HCT116 (cell line): ENCODE results near the gene CALCOCO1. TPM values are rescaled to one million over a fixed set of nuclear protein-coding genes. Genes with fewer than 3 reads are reported as not detected.

Experiments used
- ATAC-seq: fragments of 200-7000 bp; cut with Tn5 transposase; 2 replicates; pipeline ENCODE4 v1.9.1; 2020; ENCODE audit warnings: mild to moderate bottlenecking, moderate library complexity
- BruUV-seq: library from RNA; stranded (reverse); fragments of 400-500 nt; replicated peaks from 2 replicates; lab custom pipeline; 2021; lab: Mats Ljungman, UMichigan
- CTCF ChIA-PET: fragments of 300-600 bp; sonication (Branson Sonifier 250); formaldehyde crosslinking; loops from one replicate; lab custom pipeline; 2021; ENCODE audit warnings: antibody characterized with exemption; lab: Charles Lee
- POLR2A ChIA-PET: fragments of 300-600, 350-600 bp; sonication (Branson Sonifier 250); formaldehyde crosslinking; loops from one replicate; lab custom pipeline; 2021; ENCODE audit warnings: antibody characterized with exemption; lab: Charles Lee
- RAD21 ChIA-PET, 2 experiments: fragments of 300-600 bp; sonication (Branson Sonifier 250); formaldehyde crosslinking; loops; one replicate each; lab custom pipeline; 2023; ENCODE audit warnings: low total read pairs in 2 of 2; ENCODE audit not compliant: uncharacterized antibody in 2 of 2, unreplicated experiment in 2 of 2, low non-redundant PET in 1 of 2; lab: Charles Lee
- DNase-seq: peaks from one replicate; pipeline ENCODE4 v3.0.0-alpha.2; 2010; ENCODE audit warnings: low read depth, low spot score
- H2AFZ ChIP-seq: fragments of 200-600 bp; shearing (Covaris generic), sonication (generic); 2 replicates; pipeline ENCODE4 v1.6.1; 2017; ENCODE audit warnings: low read depth, mixed run types, mixed read lengths, antibody characterized with exemption, low read length; ENCODE audit not compliant: poor library complexity, severe bottlenecking
- H3K27ac ChIP-seq: 2 replicates; pipeline ENCODE4 v1.5.1; 2012; ENCODE audit warnings: low read depth, low read length
- H3K27me3 ChIP-seq: fragments of 200-600 bp; sonication (generic); 2 replicates; pipeline ENCODE4 v1.6.1; 2016; ENCODE audit warnings: mixed run types, low read length, mixed read lengths; ENCODE audit not compliant: insufficient read depth
- H3K36me3 ChIP-seq, 2 experiments: fragments of 200-500 bp in 1 of 2; fragments of 200-600 bp in 1 of 2; sonication (Bioruptor generic) in 1 of 2; sonication (generic) in 1 of 2; 2 replicates each; pipeline versions ENCODE4 v1.5.1 to v1.6.1; 2014 to 2016; ENCODE audit warnings: low read length in 2 of 2, inconsistent platforms in 1 of 2, mixed read lengths in 1 of 2, mixed run types in 1 of 2; ENCODE audit not compliant: insufficient read depth in 2 of 2, control insufficient read depth in 1 of 2
- H3K4me1 ChIP-seq, 2 experiments: fragments of 200-600 bp in 1 of 2; sonication (generic) in 1 of 2; 2 replicates each; pipeline versions ENCODE4 v1.5.1 to v1.6.1; 2012 to 2017; ENCODE audit warnings: low read length in 2 of 2, inconsistent platforms in 1 of 2, mild to moderate bottlenecking in 1 of 2, mixed read lengths in 1 of 2, mixed run types in 1 of 2, moderate library complexity in 1 of 2; ENCODE audit not compliant: insufficient read depth in 2 of 2, control insufficient read depth in 1 of 2
- H3K4me2 ChIP-seq: fragments of 200-600 bp; sonication (generic); 2 replicates; pipeline ENCODE4 v1.6.1; 2017; ENCODE audit warnings: mixed run types, low read length, mixed read lengths
- H3K4me3 ChIP-seq, 2 experiments: fragments of 200-600 bp in 1 of 2; sonication (generic) in 1 of 2; replicated peaks in 1 of 2; 2 replicates each; pipeline ENCODE4 v1.5.1; 2011 to 2016; ENCODE audit warnings: low read length in 2 of 2, control low read depth in 1 of 2, low read depth in 1 of 2, mild to moderate bottlenecking in 1 of 2, mixed read lengths in 1 of 2, mixed run types in 1 of 2
- H3K79me2 ChIP-seq: fragments of 200-600 bp; sonication (generic); 2 replicates; pipeline ENCODE4 v1.6.1; 2017; ENCODE audit warnings: mild to moderate bottlenecking, mixed run types, low read length, moderate library complexity, mixed read lengths; ENCODE audit not compliant: insufficient read depth
- H3K9ac ChIP-seq: fragments of 200-600 bp; sonication (generic); 2 replicates; pipeline ENCODE4 v1.6.1; 2016; ENCODE audit warnings: low read length, mixed read lengths
- H3K9me2 ChIP-seq: fragments of 200-600 bp; sonication (generic), shearing (Covaris generic); 2 replicates; pipeline ENCODE4 v1.6.1; 2017; ENCODE audit warnings: mixed run types, mild to moderate bottlenecking, moderate library complexity; ENCODE audit not compliant: insufficient read depth
- H3K9me3 ChIP-seq, 2 experiments: fragments of 200-500 bp in 1 of 2; fragments of 200-600 bp in 1 of 2; sonication (Bioruptor generic) in 1 of 2; sonication (generic) in 1 of 2; 2 replicates each; pipeline ENCODE4 v1.6.1; 2014 to 2017; ENCODE audit warnings: low read length in 2 of 2, mixed read lengths in 2 of 2, inconsistent platforms in 1 of 2, low read depth in 1 of 2, mild to moderate bottlenecking in 1 of 2, mixed run types in 1 of 2, moderate library complexity in 1 of 2; ENCODE audit not compliant: control insufficient read depth in 1 of 2, insufficient read depth in 1 of 2
- H4K20me1 ChIP-seq: fragments of 200-600 bp; sonication (generic), shearing (Covaris generic); 2 replicates; pipeline ENCODE4 v1.6.1; 2017; ENCODE audit warnings: mixed run types, mild to moderate bottlenecking, moderate library complexity; ENCODE audit not compliant: insufficient read depth
- CBX3 ChIP-seq: IDR thresholded peaks from 2 replicates; pipeline ENCODE4 v1.6.1; 2012; ENCODE audit warnings: low read depth
- CEBPB ChIP-seq: IDR thresholded peaks from 2 replicates; pipeline ENCODE4 v1.6.1; 2012; ENCODE audit warnings: low read depth
- EGR1 ChIP-seq: IDR thresholded peaks from 2 replicates; pipeline ENCODE4 v1.6.1; 2012; ENCODE audit warnings: low read depth
- POLR2AphosphoS5 ChIP-seq: IDR thresholded peaks from 2 replicates; pipeline ENCODE4 v1.6.1; 2011; ENCODE audit warnings: mild to moderate bottlenecking, low read depth, low read length, moderate library complexity
- SIN3A ChIP-seq: IDR thresholded peaks from 2 replicates; pipeline ENCODE4 v1.6.1; 2012; ENCODE audit warnings: low read depth
- TCF7L2 ChIP-seq: IDR thresholded peaks from 2 replicates; pipeline ENCODE4 v1.7.0; 2011; ENCODE audit warnings: borderline replicate concordance, inconsistent platforms; ENCODE audit not compliant: insufficient read depth, insufficient read length; ENCODE audit errors: extremely low read depth
- YY1 ChIP-seq: IDR thresholded peaks from 2 replicates; pipeline ENCODE4 v1.6.1; 2011; ENCODE audit warnings: low read length, low read depth, moderate library complexity, mild to moderate bottlenecking; ENCODE audit not compliant: insufficient replicate concordance; ENCODE audit errors: extremely low read depth
- ZFX ChIP-seq: fragments of 450-650 bp; IDR thresholded peaks from 2 replicates; pipeline ENCODE4 v1.6.1; 2017
- ZNF274 ChIP-seq: fragments of 200-500 bp; sonication (Bioruptor generic); IDR thresholded peaks from 2 replicates; pipeline ENCODE4 v1.6.1; 2014; ENCODE audit warnings: mild to moderate bottlenecking, low read depth, low read length, inconsistent platforms
- intact Hi-C: fragments of 100-400 bp; cut with micrococcal nuclease; formaldehyde crosslinking; loops from 2 replicates; pipeline ENCODE4 v1.10.0; 2022
- total RNA-seq: library from RNA; stranded (reverse); gene quantifications from one replicate; pipeline ENCODE4 v1.2.1, GENCODE V29; 2021; ENCODE audit not compliant: unreplicated experiment
- TF ChIP-seq, protein P1 (sequence below): IDR thresholded peaks from 2 replicates; pipeline ENCODE4 v1.6.1; 2012; ENCODE audit warnings: low read depth
- TF ChIP-seq, protein P2 (sequence below), 3 experiments: fragments of 200-600 bp in 1 of 3; sonication (generic) in 1 of 3; IDR thresholded peaks in 2 of 3; conservative IDR thresholded peaks in 1 of 3; 2 replicates each; pipeline ENCODE4 v1.5.1; 2012 to 2017; ENCODE audit warnings: low read depth in 2 of 3, low read length in 2 of 3, antibody characterized with exemption in 1 of 3, borderline replicate concordance in 1 of 3, control low read depth in 1 of 3, mild to moderate bottlenecking in 1 of 3, mixed read lengths in 1 of 3, mixed run types in 1 of 3, moderate library complexity in 1 of 3; ENCODE audit not compliant: insufficient read depth in 1 of 3

Gene CALCOCO1
- total RNA-seq, 1 experiment from 2014 or later: 42.6 TPM

DNA sequence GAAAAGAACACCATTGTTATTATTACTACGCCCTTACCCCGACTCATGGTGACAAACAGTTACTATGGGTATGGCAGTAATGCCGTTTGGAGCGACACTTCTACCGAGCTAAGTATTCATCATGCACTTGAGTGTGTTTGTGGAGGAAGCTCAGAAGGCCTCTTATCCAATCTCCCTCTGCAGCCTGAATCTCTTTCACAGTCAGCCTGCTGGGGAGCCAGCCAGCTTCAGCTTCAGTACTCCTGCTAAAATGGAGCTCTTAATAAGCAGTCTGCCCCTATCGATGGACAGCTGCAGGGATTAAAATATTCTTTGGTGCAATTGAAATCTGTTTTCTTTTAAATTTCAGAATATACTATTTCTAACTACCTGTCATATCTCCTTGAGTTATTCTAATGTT lies 26.7 kb downstream of the CALCOCO1 start (continued):
- TF ChIP-seq, protein P1, sequence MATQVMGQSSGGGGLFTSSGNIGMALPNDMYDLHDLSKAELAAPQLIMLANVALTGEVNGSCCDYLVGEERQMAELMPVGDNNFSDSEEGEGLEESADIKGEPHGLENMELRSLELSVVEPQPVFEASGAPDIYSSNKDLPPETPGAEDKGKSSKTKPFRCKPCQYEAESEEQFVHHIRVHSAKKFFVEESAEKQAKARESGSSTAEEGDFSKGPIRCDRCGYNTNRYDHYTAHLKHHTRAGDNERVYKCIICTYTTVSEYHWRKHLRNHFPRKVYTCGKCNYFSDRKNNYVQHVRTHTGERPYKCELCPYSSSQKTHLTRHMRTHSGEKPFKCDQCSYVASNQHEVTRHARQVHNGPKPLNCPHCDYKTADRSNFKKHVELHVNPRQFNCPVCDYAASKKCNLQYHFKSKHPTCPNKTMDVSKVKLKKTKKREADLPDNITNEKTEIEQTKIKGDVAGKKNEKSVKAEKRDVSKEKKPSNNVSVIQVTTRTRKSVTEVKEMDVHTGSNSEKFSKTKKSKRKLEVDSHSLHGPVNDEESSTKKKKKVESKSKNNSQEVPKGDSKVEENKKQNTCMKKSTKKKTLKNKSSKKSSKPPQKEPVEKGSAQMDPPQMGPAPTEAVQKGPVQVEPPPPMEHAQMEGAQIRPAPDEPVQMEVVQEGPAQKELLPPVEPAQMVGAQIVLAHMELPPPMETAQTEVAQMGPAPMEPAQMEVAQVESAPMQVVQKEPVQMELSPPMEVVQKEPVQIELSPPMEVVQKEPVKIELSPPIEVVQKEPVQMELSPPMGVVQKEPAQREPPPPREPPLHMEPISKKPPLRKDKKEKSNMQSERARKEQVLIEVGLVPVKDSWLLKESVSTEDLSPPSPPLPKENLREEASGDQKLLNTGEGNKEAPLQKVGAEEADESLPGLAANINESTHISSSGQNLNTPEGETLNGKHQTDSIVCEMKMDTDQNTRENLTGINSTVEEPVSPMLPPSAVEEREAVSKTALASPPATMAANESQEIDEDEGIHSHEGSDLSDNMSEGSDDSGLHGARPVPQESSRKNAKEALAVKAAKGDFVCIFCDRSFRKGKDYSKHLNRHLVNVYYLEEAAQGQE: no peak
- TF ChIP-seq, protein P2, sequence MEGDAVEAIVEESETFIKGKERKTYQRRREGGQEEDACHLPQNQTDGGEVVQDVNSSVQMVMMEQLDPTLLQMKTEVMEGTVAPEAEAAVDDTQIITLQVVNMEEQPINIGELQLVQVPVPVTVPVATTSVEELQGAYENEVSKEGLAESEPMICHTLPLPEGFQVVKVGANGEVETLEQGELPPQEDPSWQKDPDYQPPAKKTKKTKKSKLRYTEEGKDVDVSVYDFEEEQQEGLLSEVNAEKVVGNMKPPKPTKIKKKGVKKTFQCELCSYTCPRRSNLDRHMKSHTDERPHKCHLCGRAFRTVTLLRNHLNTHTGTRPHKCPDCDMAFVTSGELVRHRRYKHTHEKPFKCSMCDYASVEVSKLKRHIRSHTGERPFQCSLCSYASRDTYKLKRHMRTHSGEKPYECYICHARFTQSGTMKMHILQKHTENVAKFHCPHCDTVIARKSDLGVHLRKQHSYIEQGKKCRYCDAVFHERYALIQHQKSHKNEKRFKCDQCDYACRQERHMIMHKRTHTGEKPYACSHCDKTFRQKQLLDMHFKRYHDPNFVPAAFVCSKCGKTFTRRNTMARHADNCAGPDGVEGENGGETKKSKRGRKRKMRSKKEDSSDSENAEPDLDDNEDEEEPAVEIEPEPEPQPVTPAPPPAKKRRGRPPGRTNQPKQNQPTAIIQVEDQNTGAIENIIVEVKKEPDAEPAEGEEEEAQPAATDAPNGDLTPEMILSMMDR (IDR thresholded peaks at IDR 0.05 in 2 of 3, conservative IDR thresholded peaks at IDR 0.05 in 1 of 3; ENCODE audit: borderline replicate concordance in 1 of 3, insufficient read depth in 1 of 3, low read depth in 2 of 3, low read length in 2 of 3): no peak
- no peak for TF ChIP-seq EGR1
- no peak for TF ChIP-seq POLR2AphosphoS5

DNA sequence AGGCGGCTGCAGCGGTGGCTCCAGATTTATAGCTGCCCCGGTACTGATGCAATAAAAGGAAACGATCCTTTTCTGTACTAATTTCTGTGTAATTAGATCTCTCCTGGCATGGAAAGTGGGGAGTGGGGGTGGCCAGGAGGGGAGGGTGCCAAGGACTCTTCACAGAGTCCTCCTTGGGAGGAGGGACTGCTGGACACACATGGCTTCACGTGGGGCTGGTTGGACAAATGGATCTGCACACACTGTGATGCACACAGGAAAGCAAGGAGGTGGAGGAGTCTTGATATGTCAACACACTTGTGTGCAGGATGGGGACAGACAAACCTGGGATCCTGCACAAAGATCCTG lies 27.6 kb downstream of the CALCOCO1 start:
- ChIA-PET POLR2A (interaction anchor here (0.6 to 1.3 kb wide), 2 partner anchors 46 to 63 kb away, joined by 4 read pairs; no protein-coding TSS in a partner anchor), CTCF (interaction anchor here (0.8 to 2.7 kb wide), 4 partner anchors 24 to 58 kb away, joined by 3 to 59 read pairs (median 4); partner anchors contain the start of gene ATP5MC2), RAD21 (interaction anchor here in 1 of 2 experiments (1.2 kb wide), 1 partner anchor 48 kb away, joined by 3 read pairs; no protein-coding TSS in a partner anchor)
- no peak for TF ChIP-seq EGR1
- TF ChIP-seq CBX3: no peak
- TF ChIP-seq SIN3A: no peak
- TF ChIP-seq POLR2AphosphoS5: no peak
- no peak for TF ChIP-seq CEBPB
- TF ChIP-seq ZFX: no peak
- TF ChIP-seq YY1: no peak
- TF ChIP-seq, protein P1: no peak
- TF ChIP-seq TCF7L2: no peak
- no peak for TF ChIP-seq ZNF274
- no peaks in the 10 kb centered on the region for H4K20me1 ChIP-seq
- no peaks in the 10 kb centered on the region for H3K9me2 ChIP-seq
- peaks cover 8% of the 10 kb centered on the region for H3K27me3 ChIP-seq
- no peaks in the 10 kb centered on the region for H3K79me2 ChIP-seq
- no peak overlapping the region for H2AFZ ChIP-seq
- no peak for DNase-seq
- no peaks in the 10 kb centered on the region for H3K36me3 ChIP-seq
- H3K4me3 ChIP-seq: no peak overlapping the region
- no peaks in the 10 kb centered on the region for H3K9me3 ChIP-seq
- no TSS peak for BruUV-seq
- ATAC-seq: no peak
- intact Hi-C loops: loop anchor here (5.0 kb wide), 1 partner anchor 518 kb away; no protein-coding TSS in a partner anchor
- no peak overlapping the region for H3K4me2 ChIP-seq
- H3K9ac ChIP-seq: no peak overlapping the region
- H3K27ac ChIP-seq: no peak overlapping the region
- H3K4me1 ChIP-seq: peaks cover 13 to 28% of the 10 kb centered on the region in 2 experiments
